ENCODE results near the gene TGFBR3L.

DNA sequence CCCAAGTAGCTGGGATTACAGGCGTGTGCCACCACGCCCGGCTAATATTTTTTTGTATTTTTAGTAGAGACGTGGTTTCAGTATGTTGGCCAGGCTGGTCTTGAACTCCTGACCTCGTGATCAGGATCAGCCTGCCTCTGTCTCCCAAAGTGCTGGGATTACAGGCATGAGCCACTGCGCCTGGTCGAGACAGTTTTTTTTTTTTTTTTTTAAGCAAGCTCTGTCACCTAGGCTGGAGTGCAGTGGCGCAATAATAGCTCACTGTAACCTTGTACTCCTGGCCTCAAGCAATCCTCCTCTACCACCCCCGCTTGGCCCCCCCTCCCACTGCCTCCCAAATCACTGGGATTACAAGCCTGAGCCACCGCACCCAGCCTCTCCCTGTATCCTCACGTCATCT, 17.3 kb upstream of the TGFBR3L start:
- TF ChIP-seq, protein P1, sequence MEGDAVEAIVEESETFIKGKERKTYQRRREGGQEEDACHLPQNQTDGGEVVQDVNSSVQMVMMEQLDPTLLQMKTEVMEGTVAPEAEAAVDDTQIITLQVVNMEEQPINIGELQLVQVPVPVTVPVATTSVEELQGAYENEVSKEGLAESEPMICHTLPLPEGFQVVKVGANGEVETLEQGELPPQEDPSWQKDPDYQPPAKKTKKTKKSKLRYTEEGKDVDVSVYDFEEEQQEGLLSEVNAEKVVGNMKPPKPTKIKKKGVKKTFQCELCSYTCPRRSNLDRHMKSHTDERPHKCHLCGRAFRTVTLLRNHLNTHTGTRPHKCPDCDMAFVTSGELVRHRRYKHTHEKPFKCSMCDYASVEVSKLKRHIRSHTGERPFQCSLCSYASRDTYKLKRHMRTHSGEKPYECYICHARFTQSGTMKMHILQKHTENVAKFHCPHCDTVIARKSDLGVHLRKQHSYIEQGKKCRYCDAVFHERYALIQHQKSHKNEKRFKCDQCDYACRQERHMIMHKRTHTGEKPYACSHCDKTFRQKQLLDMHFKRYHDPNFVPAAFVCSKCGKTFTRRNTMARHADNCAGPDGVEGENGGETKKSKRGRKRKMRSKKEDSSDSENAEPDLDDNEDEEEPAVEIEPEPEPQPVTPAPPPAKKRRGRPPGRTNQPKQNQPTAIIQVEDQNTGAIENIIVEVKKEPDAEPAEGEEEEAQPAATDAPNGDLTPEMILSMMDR (conservative IDR thresholded peaks at IDR 0.05; ENCODE audit: low read depth in 2 of 2) = no peak
- TF ChIP-seq, protein P2, sequence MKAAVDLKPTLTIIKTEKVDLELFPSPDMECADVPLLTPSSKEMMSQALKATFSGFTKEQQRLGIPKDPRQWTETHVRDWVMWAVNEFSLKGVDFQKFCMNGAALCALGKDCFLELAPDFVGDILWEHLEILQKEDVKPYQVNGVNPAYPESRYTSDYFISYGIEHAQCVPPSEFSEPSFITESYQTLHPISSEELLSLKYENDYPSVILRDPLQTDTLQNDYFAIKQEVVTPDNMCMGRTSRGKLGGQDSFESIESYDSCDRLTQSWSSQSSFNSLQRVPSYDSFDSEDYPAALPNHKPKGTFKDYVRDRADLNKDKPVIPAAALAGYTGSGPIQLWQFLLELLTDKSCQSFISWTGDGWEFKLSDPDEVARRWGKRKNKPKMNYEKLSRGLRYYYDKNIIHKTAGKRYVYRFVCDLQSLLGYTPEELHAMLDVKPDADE (IDR thresholded peaks at IDR 0.05) = no peak
- TF ChIP-seq, protein P3, sequence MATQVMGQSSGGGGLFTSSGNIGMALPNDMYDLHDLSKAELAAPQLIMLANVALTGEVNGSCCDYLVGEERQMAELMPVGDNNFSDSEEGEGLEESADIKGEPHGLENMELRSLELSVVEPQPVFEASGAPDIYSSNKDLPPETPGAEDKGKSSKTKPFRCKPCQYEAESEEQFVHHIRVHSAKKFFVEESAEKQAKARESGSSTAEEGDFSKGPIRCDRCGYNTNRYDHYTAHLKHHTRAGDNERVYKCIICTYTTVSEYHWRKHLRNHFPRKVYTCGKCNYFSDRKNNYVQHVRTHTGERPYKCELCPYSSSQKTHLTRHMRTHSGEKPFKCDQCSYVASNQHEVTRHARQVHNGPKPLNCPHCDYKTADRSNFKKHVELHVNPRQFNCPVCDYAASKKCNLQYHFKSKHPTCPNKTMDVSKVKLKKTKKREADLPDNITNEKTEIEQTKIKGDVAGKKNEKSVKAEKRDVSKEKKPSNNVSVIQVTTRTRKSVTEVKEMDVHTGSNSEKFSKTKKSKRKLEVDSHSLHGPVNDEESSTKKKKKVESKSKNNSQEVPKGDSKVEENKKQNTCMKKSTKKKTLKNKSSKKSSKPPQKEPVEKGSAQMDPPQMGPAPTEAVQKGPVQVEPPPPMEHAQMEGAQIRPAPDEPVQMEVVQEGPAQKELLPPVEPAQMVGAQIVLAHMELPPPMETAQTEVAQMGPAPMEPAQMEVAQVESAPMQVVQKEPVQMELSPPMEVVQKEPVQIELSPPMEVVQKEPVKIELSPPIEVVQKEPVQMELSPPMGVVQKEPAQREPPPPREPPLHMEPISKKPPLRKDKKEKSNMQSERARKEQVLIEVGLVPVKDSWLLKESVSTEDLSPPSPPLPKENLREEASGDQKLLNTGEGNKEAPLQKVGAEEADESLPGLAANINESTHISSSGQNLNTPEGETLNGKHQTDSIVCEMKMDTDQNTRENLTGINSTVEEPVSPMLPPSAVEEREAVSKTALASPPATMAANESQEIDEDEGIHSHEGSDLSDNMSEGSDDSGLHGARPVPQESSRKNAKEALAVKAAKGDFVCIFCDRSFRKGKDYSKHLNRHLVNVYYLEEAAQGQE (IDR thresholded peaks at IDR 0.05; ENCODE audit: unreplicated experiment) = no peak
- TF ChIP-seq EZH2 (IDR thresholded peaks at IDR 0.05; ENCODE audit: low read depth, unreplicated experiment) (no peak), POLR2AphosphoS5 (IDR thresholded peaks at IDR 0.05; ENCODE audit: low read depth) (no peak), CREB1 (CRISPR knock-in tag; IDR thresholded peaks at IDR 0.05; ENCODE audit: low read depth) (no peak), EZH2phosphoT487 (IDR thresholded peaks at IDR 0.05; ENCODE audit: unreplicated experiment) (no peak), NANOG (IDR thresholded peaks at IDR 0.05; ENCODE audit: borderline replicate concordance) (no peak)

All from GM23338 (cell line).